HG03025 (cell line): ENCODE results near the gene MAP3K21.

ENCODE experiments used
- ATAC-seq: cut with Tn5 transposase; IDR thresholded peaks from one replicate; pipeline ENCODE4 v1.9.1; 2021; ENCODE audit warnings: mild to moderate bottlenecking, moderate library complexity; ENCODE audit not compliant: unreplicated experiment, low FRiP score

The MAP3K21 gene

GRCh38 chr1:233323718-233324117 lies 3.8 kb upstream of the MAP3K21 start:
- ATAC-seq: no peak

- ATAC-seq: no peak
These were observed 1.2 kb upstream of the MAP3K21 start for GRCh38 chr1:233326319-233326718.

- peak; percentile 84 for ATAC-seq
These were observed 493 bp upstream of the MAP3K21 start for GRCh38 chr1:233326811-233327650.

- ATAC-seq: peak; percentile 20
These were observed 808 bp downstream of the MAP3K21 start for GRCh38 chr1:233328142-233328921.

- ATAC-seq: no peak
These were observed 4.4 kb downstream of the MAP3K21 start for GRCh38 chr1:233331676-233332519.

GRCh38 chr1:233333086-233333485 lies 5.6 kb downstream of the MAP3K21 start:
- ATAC-seq: no peak

- no peak for ATAC-seq
These were observed 6.6 kb downstream of the MAP3K21 start for GRCh38 chr1:233334092-233334491.

- no peak for ATAC-seq
These were observed 9.3 kb downstream of the MAP3K21 start for GRCh38 chr1:233336554-233337456.

- no peak for ATAC-seq
These were observed 10.0 kb downstream of the MAP3K21 start for GRCh38 chr1:233337505-233337904.

GRCh38 chr1:233338102-233338501 lies 10.6 kb downstream of the MAP3K21 start:
- no peak for ATAC-seq

GRCh38 chr1:233340031-233340555 lies 12.6 kb downstream of the MAP3K21 start:
- ATAC-seq: no peak

- no peak for ATAC-seq
These were observed 13.5 kb downstream of the MAP3K21 start for GRCh38 chr1:233340966-233341516.

GRCh38 chr1:233342086-233342485 lies 14.6 kb downstream of the MAP3K21 start:
- ATAC-seq: no peak

GRCh38 chr1:233343262-233343661 lies 15.7 kb downstream of the MAP3K21 start:
- ATAC-seq: no peak

GRCh38 chr1:233347338-233347737 lies 19.8 kb downstream of the MAP3K21 start:
- ATAC-seq: no peak

- ATAC-seq: no peak
These were observed 21.6 kb downstream of the MAP3K21 start for GRCh38 chr1:233349137-233349536.

- no peak for ATAC-seq
These were observed 27.5 kb downstream of the MAP3K21 start for GRCh38 chr1:233354983-233355382.

GRCh38 chr1:233355841-233356704 lies 28.5 kb downstream of the MAP3K21 start:
- ATAC-seq: no peak

- ATAC-seq: no peak
These were observed 29.1 kb downstream of the MAP3K21 start for GRCh38 chr1:233356705-233356987.
